ENCODE data around the gene FYN. TPM values are rescaled to one million over a fixed set of nuclear protein-coding genes. Genes with fewer than 3 reads are reported as not detected.

Gene FYN
- total and polyA plus RNA-seq, 4 donors = 11.2 to 28.3 (median 19.7) TPM

GRCh38 chr6:111800821-111801220 is 72.4 kb downstream of the FYN start:
- Histone ChIP-seq H3K27ac (ENCODE audit: low read depth in 1 of 2, low read length in 2 of 2) (no peak overlapping the region), H3K36me3 (ENCODE audit: control insufficient read depth in 4 of 4, insufficient read depth in 3 of 4, low read depth in 1 of 4, low read length in 3 of 4) (no peaks in the 10 kb centered on the region), H3K4me3 (ENCODE audit: low read depth in 1 of 3, low read length in 3 of 3) (no peak overlapping the region), H3K9ac (ENCODE audit: low read depth in 1 of 2, low read length in 2 of 2) (no peak overlapping the region), H3K27me3 (ENCODE audit: control insufficient read depth in 4 of 4, insufficient read depth in 4 of 4, low read length in 3 of 4) (no peaks in the 10 kb centered on the region), H3K9me3 (ENCODE audit: control insufficient read depth in 4 of 4, low read length in 3 of 4) (no peaks in the 10 kb centered on the region), H3K4me1 (ENCODE audit: control insufficient read depth in 4 of 4, insufficient read depth in 4 of 4, low read length in 3 of 4) (no peaks in the 10 kb centered on the region)
- no peak for TF ChIP-seq MAX (IDR thresholded peaks at IDR 0.05)
- no peak for TF ChIP-seq TAF1 (conservative IDR thresholded peaks at IDR 0.05)
- no peak for TF ChIP-seq JUND (IDR thresholded peaks at IDR 0.05)
- no peak for TF ChIP-seq EGR1 (IDR thresholded peaks at IDR 0.05; ENCODE audit: low read depth in 2 of 2)
- no peak for TF ChIP-seq CTCF (IDR thresholded peaks at IDR 0.05; ENCODE audit: low read depth, low read length, missing input control)
- no peak for TF ChIP-seq YY1 (IDR thresholded peaks at IDR 0.05)
- no peak for TF ChIP-seq FOXA2 (IDR thresholded peaks at IDR 0.05)
- no peak for TF ChIP-seq ATF3 (IDR thresholded peaks at IDR 0.05)
- no peak for TF ChIP-seq RAD21 (IDR thresholded peaks at IDR 0.05)
- no peak for TF ChIP-seq RXRA (IDR thresholded peaks at IDR 0.05)
- TF ChIP-seq SP1 (IDR thresholded peaks at IDR 0.05) = no peak
- TF ChIP-seq HNF4G (IDR thresholded peaks at IDR 0.05) = no peak
- TF ChIP-seq FOXA1 (IDR thresholded peaks at IDR 0.05) = no peak
- no peak for DNase-seq (ENCODE audit: low spot score)
- 65% methylated on average over 4 of the region's 4 CpGs for WGBS

GRCh38 chr6:111800259-111800765 is 72.9 kb downstream of the FYN start:
- Histone ChIP-seq H3K4me1 (ENCODE audit: control insufficient read depth in 4 of 4, insufficient read depth in 4 of 4, low read length in 3 of 4) (no peaks in the 10 kb centered on the region), H3K9ac (ENCODE audit: low read depth in 1 of 2, low read length in 2 of 2) (no peak overlapping the region), H3K4me3 (ENCODE audit: low read depth in 1 of 3, low read length in 3 of 3) (no peak overlapping the region), H3K36me3 (ENCODE audit: control insufficient read depth in 4 of 4, insufficient read depth in 3 of 4, low read depth in 1 of 4, low read length in 3 of 4) (no peaks in the 10 kb centered on the region), H3K27ac (ENCODE audit: low read depth in 1 of 2, low read length in 2 of 2) (no peak overlapping the region), H3K9me3 (ENCODE audit: control insufficient read depth in 4 of 4, low read length in 3 of 4) (no peaks in the 10 kb centered on the region), H3K27me3 (ENCODE audit: control insufficient read depth in 4 of 4, insufficient read depth in 4 of 4, low read length in 3 of 4) (no peaks in the 10 kb centered on the region)
- 71% methylated on average over 11 of the region's 11 CpGs for WGBS
- no peak for DNase-seq (ENCODE audit: low spot score)
- TF ChIP-seq HNF4G (IDR thresholded peaks at IDR 0.05) (no peak), ATF3 (IDR thresholded peaks at IDR 0.05) (no peak), GABPA (IDR thresholded peaks at IDR 0.05 in 1 of 2, conservative IDR thresholded peaks at IDR 0.05 in 1 of 2) (no peak), CTCF (IDR thresholded peaks at IDR 0.05; ENCODE audit: low read depth, low read length, missing input control) (no peak), ZBTB33 (IDR thresholded peaks at IDR 0.05) (no peak), REST (IDR thresholded peaks at IDR 0.05) (no peak), MAX (IDR thresholded peaks at IDR 0.05) (no peak)
